ENCODE measurements around the gene DYTN.

DYTN gene

GRCh38 chr2:206696910-206697309 lies 21.3 kb downstream of the DYTN start:
- DNase-seq: no peak

DNA sequence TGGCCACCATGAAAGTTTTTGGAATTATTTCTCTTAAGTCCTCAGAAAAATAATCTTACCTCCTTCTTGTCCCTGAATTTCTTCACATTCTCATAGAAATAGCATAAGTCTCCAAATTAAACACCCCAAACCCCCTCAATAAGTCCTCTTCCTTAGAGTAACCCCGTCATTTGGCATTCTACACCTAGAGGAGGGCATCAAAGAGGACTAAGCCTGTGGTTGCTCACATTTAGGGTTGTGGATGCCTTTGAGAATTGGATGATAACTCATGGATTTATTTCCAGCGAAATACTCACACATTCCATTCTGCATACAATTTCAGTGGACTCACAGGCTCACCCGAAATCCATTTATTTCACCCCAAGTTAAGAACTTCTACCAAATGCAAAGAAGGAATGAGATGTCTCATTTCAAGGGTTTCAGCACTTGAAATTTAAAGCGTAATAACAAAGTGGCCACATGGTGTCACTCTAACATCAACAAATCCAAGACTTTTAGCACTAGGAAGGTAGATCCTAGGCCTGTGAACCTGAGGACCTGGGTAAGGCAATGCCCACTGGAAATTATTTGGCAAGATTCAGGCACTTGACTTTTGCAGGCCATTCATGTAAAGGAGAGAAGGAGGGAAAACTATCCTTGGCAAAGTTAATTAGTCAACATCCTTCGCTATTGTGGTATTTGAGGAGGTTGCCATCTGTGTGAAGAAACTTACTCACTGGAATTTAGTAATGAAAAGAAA lies 24.6 kb downstream of the DYTN start:
- DNase-seq: peak in 1 of 2 donors; percentile 58

DNA sequence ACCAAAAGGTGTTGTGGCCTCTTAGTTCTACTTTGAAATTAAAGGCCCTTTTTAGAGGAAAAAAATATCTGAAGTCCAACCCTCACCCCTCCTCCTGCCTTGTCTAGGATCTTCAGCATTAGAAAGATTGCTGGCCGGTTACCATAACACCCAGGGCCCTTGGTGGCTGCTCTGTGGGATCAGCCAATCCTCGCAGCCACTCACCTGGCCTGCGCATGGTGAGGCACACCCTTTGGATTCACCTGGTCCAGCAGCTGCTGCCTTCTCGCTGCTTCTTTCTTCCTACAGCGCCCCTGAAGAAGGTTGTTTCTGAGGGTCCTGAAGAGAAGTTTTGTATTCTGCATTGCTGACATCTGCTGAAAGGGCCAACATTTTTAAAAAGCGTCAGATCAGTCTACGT lies 25.2 kb downstream of the DYTN start:
- no peak for DNase-seq

GRCh38 chr2:206688990-206689389 lies 29.2 kb downstream of the DYTN start:
- DNase-seq: no peak

GRCh38 chr2:206688453-206688852 lies 29.7 kb downstream of the DYTN start:
- no peak for DNase-seq

GRCh38 chr2:206683546-206683945 lies 34.6 kb downstream of the DYTN start:
- DNase-seq: no peak

DNA sequence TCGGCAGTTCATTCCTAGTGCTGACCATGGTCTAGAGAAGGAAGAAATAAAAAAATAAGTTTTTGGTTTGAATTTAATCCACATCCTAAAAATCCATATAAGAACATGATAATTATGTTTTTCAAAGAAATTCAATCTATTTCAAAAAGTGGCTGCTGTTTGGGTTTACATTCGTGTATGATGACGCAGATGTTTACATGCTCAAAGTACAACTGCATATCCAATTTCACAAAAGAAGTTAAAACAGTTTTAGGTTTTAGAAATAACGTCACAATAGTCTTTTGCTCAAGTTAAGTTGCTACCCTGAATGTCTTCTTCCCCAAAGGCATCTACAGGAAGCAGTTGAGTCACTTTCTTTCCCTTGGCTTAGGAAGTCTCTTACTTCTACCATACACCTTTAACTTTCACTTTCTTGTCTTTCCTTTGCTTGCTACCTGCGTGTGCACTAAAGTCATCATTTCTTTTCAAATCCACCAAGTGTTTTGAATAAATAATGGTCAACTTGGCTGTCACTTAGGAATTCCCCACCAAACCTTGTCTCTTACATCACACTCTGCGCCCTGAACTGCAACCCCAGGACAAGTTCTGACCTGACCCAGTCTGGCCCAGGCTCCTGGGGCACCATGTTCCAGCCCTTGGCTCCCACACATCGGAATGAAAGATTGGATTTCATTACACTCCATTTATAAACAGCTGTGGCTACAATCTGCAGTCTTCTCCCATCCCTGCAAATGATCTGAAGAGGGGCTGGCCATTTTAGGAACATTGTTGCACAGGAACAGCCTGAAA lies 47.5 kb downstream of the DYTN start:
- DNase-seq: no peak

DNA sequence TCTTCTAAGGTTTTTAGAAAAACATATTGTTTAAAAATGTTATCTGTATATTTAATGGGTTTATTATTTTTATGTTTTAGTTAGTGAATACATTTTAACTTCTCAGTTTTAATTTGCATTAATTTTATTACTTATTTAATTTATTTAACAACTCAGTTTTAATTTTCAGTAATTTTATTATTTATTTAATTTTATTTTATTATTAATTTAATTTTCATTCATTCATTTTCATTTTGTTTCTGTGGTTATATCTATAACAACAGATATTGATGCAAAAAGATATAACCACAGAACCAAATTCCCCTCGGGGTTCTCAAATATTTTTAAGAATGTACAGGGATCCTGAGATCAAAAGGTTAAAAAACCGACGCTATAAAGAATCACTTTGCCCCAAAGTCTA lies 52.9 kb downstream of the DYTN start:
- DNase-seq: no peak

GRCh38 chr2:206657087-206657486 lies 61.1 kb downstream of the DYTN start:
- no peak for DNase-seq

GRCh38 chr2:206647985-206648384 lies 70.2 kb downstream of the DYTN start:
- DNase-seq: no peak

DNA sequence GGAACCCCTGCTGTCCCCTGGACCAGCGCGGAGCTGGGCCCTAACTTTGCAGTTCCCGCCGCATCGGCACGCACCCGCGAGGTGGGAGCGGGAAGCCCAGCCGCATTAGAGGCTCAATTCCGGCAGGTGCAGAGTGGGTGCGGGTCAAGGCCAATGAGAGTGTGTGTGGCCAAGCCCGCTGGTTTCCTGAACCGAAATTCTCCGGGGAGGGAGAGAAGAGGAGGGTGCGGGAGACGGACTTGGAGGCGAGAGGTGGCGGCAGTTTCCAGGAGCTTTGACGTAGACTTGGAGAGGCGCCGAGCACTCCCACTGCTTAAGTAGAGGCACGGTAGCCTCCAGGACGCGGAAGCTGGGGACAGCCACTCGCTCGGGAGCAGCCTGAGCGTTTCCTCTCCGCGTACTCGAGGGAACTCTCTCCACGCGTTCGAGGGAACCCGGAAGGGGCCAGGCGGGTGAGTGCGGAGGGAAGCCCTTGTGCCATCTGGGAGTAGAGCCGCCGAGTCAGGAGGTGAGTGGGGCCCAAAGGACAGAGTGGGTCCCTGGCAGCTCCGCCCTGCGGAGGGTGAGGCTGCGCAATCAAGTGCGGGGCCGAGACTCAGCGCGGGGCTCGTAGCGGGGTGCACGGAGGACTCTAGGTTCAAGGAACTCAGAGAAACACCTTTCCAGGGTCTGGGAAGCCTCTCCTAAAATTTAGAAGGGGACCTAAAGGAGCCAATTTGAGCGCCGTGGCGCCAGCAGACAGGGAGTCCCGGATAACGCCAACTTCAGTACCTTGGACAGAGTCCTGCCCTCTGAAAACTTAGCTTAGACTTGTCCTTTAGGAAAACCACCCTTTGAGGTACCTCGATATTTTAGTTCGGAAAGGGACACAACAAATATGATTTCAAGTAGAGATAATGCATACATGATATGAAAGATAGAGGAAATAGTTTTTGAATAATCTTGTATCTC lies 75.8 kb downstream of the DYTN start, which contains the start of gene FAM237A:
Gene FAM237A, plus strand, starts transcription at position 413 of the 951 bp plus-strand sequence. CDS start 1,750 bp downstream, outside the sequence.
- no peak for DNase-seq

GRCh38 chr2:206641226-206641625 lies 77.0 kb downstream of the DYTN start:
- no peak for DNase-seq

DNA sequence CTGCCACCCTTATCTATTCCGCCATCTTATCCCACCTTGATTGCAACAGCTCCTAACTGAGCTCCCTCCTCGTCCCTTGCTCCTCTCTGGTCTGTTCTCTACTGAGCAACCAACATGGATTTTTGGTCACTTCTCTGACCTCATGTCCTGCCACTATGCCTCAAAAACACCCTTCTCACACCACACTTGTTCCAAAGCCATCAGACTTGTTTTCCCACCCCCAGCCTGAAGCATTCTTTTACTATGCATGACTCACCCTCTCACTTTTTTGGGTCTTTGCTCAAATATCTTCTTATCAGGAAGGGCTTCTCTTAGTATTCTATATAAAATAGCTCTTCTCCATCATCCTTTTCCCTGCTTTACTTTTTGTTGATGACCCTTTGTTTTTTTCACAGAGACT lies 78.6 kb downstream of the DYTN start:
- no peak for DNase-seq

DNA sequence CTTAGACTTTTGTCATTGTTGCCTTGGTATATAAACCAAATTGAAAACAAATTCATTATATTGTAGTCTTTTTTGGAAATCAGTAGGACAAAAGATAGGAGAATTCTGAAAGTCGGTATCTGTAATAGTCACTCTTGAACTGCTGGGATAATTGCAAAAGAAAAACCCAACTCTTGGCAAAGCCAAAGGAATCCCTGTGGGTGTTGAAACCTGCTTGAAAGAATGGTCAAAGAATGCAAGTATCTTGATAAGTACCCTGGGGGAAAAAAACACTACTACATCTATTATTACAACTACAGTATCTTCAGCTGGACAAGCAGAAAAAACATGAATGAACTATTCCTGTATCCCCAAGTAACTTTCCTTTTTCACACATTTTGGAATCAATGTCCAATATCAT lies 83.2 kb downstream of the DYTN start:
- no peak for DNase-seq

GRCh38 chr2:206631340-206631739 lies 86.9 kb downstream of the DYTN start:
- DNase-seq: no peak

DNA sequence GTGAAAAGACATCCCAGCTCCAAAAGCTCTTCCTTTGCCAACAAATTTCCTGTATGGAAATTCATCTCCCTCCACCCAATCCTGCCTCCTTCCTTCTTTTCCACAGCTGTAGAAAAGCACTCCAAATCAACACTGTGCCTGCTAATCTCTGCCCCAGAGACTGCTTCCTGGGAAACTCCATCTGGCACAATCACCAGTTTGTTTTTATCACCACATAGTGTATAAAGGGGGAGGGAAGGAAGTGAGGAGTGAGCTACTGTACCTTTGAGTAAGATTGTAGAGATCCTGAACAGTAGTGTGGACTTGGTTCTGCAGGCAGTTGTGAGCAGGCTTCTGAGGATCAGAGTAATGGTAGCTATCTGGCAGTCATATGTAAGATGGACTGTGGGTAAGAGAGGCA lies 90.6 kb downstream of the DYTN start:
- DNase-seq: no peak

DNA sequence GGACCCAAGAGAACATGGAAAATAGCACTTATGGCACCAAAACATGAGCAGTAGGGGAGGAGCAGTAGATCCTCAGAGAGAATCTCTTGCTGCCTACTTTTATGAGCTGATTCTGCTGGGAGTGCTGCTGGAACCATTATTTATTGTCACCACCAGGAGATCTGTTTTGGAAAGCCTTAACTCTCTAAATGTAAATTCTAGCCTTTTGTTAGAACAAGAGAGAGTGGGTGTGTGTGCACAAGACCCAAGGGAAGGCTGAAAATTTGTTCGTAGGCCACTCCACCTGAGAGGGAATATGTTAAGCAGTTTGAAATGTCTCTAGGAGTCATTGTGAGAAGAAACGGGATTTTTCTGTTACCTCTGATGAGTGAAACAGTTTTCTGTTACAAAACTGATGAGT lies 92.1 kb downstream of the DYTN start:
- DNase-seq: no peak

- DNase-seq: no peak
Measured at GRCh38 chr2:206619011-206619410, 99.2 kb downstream of the DYTN start.

DNA sequence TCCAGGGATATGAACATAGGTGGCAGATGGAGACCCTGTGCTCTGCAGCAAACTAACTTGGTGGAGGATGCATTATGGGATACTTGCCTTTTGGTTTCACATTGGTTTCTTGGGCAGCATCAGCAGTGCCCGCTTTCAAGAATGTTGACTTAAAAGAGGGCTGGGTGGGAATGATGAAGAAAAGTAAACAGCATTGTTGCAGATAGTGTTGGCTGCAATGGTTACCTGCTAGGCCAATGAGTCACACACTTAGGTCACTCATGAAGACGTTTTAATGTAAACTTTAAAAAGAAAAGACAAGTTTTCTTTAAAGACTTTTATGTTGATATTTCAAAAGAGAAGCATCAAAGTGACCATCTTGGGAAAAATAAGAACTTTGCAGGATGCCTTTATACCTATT lies 102.0 kb downstream of the DYTN start:
- DNase-seq: no peak

DNA sequence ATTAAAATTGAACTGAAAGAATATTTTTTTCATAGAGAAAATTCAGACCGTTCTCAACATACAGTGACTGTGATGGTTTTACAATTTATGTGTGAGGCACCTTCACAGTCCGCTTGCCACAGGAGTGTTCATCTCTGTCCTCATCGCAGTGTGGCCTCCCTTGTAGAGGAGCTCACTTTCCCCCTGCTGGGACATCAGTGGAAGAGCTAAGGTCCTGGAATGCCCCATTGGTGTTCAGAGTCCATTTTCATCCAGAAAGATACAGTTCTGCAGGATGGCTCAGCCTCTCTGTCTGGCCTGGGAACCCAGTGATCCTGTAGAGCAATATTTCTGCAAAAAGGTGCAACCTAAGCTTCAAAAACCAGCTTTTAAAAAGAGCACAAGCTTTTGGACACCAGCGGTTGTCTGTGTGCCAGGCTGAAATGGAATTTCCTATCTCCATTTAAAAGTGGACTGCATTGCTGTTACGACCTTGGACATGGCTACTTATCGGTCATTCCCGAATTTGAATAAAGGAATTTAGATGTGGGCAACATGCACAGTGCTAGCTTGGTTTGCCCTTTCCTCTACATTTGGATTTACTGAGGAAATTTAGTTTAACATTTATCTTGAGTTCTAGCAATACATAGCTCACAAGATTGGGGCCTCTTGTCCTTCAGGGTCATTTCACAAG lies 102.6 kb downstream of the DYTN start:
- DNase-seq: no peak

- DNase-seq: no peak
Measured at GRCh38 chr2:206614811-206615210, 103.4 kb downstream of the DYTN start.

GRCh38 chr2:206611736-206612135 lies 106.5 kb downstream of the DYTN start:
- no peak for DNase-seq

GRCh38 chr2:206611191-206611590 lies 107.0 kb downstream of the DYTN start:
- DNase-seq: no peak
